ENCODE results near the gene MAPKAPK5.
"Not testable (repeated sequence)": the region's sequence is repeated elsewhere in the genome, so short reads cannot be mapped to it uniquely, and the experiment has no call there.

MAPKAPK5 gene

DNA sequence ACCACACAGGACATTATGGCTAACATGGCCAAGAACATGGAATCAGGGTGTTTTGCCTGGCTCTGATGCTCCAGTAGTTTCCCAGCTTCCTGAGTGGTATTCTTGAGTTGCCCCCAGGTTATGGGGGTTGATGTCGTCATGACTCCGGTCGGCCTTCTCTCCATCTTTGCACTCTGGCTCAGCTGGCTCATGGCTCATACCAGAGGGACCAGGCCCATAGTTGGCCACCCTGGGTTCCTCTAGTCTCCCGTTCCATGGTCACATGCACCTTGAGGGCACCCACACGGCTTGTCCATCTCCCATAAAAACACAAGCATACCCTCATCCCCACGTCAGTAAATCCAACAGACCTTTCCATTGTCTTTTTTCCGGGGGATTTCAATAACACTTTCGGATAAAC lies 23.7 kb upstream of the MAPKAPK5 start:
- no peaks in the 10 kb centered on the region for H3K9me3 ChIP-seq (ENCODE audit: control insufficient read depth, low read depth, low read length)
- no peaks in the 10 kb centered on the region for H3K36me3 ChIP-seq (ENCODE audit: control insufficient read depth, low read depth, low read length)
- no peak overlapping the region for H3K4me3 ChIP-seq (ENCODE audit: low read length)
- no peak overlapping the region for H3K9ac ChIP-seq (ENCODE audit: low read length)
- H3K4me1 ChIP-seq (ENCODE audit: control insufficient read depth, low read depth, low read length): peaks cover 7% of the 10 kb centered on the region
- H3K27me3 ChIP-seq (ENCODE audit: control insufficient read depth, insufficient read depth, low read length): no peaks in the 10 kb centered on the region
- H3K27ac ChIP-seq (ENCODE audit: low read length): no peak overlapping the region

DNA sequence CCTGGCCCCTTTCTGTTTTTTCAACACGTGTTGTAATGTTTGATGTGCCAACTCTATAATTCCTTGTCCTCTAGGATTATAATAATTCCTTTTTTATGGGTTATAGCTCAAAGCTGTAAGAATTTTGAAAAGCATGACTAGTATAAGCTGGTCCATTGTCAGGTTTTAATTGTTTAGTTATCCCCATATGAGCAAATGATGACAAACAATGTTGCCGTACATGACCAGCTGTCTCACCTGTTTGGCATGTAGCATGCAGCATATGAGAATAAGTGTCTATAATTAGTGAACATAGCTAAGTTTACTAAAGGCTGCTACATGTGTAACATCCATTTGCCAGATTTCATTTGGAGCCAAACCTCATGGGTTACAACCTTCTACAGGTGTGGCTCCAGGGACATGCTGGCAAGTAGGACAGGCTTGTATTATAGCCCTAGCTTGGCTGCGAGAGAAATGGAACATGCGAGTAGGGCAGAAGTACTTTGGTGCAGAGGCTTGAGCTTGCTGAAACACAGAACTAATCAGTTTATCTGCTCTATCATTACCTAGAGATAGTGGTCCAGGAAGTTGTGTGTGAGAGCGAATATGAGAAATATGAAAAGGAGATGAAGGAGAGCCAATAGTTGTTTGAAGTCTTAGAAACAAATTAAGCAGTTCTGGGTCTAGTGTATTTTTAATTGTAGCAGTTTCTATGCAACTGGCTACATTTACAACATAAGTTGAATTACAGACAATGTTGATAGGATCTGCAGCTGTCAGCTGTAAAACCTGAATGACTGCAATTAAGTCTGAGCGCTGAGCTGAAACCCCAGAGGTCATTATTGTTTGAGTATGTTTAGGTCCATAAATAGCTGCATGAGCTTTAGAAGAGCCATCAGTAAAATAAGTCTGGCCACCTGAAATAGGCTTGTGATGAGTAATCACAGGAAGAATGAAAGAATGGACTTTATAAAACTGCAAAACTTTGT lies 22.6 kb upstream of the MAPKAPK5 start:
- H3K4me1 ChIP-seq (ENCODE audit: control insufficient read depth, low read depth, low read length): peaks cover 12% of the 10 kb centered on the region
- H3K9me3 ChIP-seq (ENCODE audit: control insufficient read depth, low read depth, low read length): no peaks in the 10 kb centered on the region
- no peak overlapping the region for H3K27ac ChIP-seq (ENCODE audit: low read length)
- no peaks in the 10 kb centered on the region for H3K27me3 ChIP-seq (ENCODE audit: control insufficient read depth, insufficient read depth, low read length)
- no peak overlapping the region for H3K9ac ChIP-seq (ENCODE audit: low read length)
- no peaks in the 10 kb centered on the region for H3K36me3 ChIP-seq (ENCODE audit: control insufficient read depth, low read depth, low read length)
- no peak overlapping the region for H3K4me3 ChIP-seq (ENCODE audit: low read length)

DNA sequence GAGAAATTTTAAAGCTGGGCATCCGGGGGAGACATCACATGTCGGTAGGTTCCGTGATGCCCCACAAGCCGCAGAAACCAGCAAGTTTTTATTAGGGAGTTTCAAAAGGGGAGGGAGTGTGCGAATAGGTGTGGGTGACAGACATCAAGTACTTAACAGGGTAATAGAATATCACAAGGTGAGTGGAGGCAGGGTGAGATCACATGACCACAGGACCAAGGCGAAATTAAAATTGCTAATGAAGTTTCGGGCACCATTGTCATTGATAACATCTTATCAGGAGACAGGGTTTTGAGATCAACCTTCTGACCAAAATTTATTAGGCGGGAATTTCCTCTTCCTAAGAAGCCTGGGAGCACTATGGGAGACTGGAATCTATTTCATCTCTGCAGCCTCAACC lies 21.2 kb upstream of the MAPKAPK5 start:
- H3K4me1 ChIP-seq (ENCODE audit: control insufficient read depth, low read depth, low read length): peaks cover 12% of the 10 kb centered on the region
- H3K27me3 ChIP-seq (ENCODE audit: control insufficient read depth, insufficient read depth, low read length); H3K27ac ChIP-seq (ENCODE audit: low read length); H3K9ac ChIP-seq (ENCODE audit: low read length); H3K36me3 ChIP-seq (ENCODE audit: control insufficient read depth, low read depth, low read length); H3K9me3 ChIP-seq (ENCODE audit: control insufficient read depth, low read depth, low read length); H3K4me3 ChIP-seq (ENCODE audit: low read length): not testable (repeated sequence)

DNA sequence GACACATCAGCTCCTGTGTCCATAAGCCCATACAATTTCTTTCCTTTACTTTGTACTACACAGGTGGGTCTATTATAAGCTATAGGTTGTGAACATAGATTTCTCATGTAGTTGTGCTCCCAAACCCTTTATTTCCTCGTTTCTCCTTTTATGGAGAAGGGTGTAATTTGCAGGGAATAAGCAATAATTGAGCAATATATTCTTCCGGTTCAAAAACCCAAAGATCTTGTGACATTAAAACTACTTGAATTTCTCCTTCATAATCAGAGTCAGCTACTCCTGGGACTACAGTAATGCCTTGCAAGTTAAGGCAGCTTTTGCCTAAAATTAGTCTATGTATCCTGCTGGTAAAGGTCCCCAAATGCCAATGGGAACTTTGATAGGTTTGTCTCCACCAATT lies 19.1 kb upstream of the MAPKAPK5 start:
- no peak overlapping the region for H3K27ac ChIP-seq (ENCODE audit: low read length)
- H3K4me3 ChIP-seq (ENCODE audit: low read length): no peak overlapping the region
- H3K36me3 ChIP-seq (ENCODE audit: control insufficient read depth, low read depth, low read length): no peaks in the 10 kb centered on the region
- no peaks in the 10 kb centered on the region for H3K27me3 ChIP-seq (ENCODE audit: control insufficient read depth, insufficient read depth, low read length)
- peaks cover 12% of the 10 kb centered on the region for H3K4me1 ChIP-seq (ENCODE audit: control insufficient read depth, low read depth, low read length)
- no peak overlapping the region for H3K9ac ChIP-seq (ENCODE audit: low read length)
- H3K9me3 ChIP-seq (ENCODE audit: control insufficient read depth, low read depth, low read length): no peaks in the 10 kb centered on the region

DNA sequence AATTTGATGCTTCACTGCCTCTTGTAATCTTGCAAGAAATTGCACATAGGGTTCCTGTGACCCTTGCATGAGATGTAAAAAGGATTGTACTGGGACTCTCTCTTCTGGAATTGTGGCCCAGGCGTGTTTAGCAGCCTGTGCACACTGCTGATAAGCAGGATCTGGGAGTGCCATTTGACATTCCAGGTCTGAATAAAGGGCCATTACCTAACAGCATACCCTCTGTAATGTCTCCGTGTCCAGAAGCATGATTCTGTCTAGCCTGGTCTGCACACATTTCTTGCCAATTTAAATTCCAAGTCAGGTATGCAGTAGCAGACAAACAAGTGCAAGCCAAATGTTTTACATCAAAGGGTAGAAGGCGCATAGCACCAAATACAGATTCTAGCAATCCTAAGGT lies 18.1 kb upstream of the MAPKAPK5 start:
- Histone ChIP-seq H3K36me3 (ENCODE audit: control insufficient read depth, low read depth, low read length) (no peaks in the 10 kb centered on the region), H3K27me3 (ENCODE audit: control insufficient read depth, insufficient read depth, low read length) (no peaks in the 10 kb centered on the region), H3K9me3 (ENCODE audit: control insufficient read depth, low read depth, low read length) (no peaks in the 10 kb centered on the region), H3K27ac (ENCODE audit: low read length) (no peak overlapping the region), H3K4me1 (ENCODE audit: control insufficient read depth, low read depth, low read length) (peaks cover 12% of the 10 kb centered on the region), H3K4me3 (ENCODE audit: low read length) (no peak overlapping the region), H3K9ac (ENCODE audit: low read length) (no peak overlapping the region)

DNA sequence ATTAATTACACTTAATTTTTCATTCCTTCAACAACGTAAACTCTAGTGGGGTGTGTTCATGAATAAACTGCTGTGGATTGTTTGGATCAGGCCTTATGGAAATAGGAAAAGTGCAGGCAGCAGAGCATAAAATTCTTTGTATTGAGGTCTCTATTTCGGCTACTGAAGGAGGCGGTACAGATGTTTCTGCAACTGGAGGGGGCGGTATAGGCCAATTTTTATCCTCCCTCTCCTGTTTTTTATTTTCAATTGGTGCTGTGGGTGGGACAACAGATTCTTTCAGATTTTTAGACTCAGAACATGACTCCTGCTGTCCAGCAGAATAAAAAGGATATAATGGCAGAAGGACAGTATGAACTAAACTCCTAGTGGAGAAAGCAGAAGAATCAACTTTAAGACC lies 17.7 kb upstream of the MAPKAPK5 start:
- not testable (repeated sequence) for H3K9me3 ChIP-seq (ENCODE audit: control insufficient read depth, low read depth, low read length); H3K27me3 ChIP-seq (ENCODE audit: control insufficient read depth, insufficient read depth, low read length); H3K9ac ChIP-seq (ENCODE audit: low read length); H3K4me3 ChIP-seq (ENCODE audit: low read length); H3K27ac ChIP-seq (ENCODE audit: low read length); H3K36me3 ChIP-seq (ENCODE audit: control insufficient read depth, low read depth, low read length)
- peaks cover 12% of the 10 kb centered on the region for H3K4me1 ChIP-seq (ENCODE audit: control insufficient read depth, low read depth, low read length)

DNA sequence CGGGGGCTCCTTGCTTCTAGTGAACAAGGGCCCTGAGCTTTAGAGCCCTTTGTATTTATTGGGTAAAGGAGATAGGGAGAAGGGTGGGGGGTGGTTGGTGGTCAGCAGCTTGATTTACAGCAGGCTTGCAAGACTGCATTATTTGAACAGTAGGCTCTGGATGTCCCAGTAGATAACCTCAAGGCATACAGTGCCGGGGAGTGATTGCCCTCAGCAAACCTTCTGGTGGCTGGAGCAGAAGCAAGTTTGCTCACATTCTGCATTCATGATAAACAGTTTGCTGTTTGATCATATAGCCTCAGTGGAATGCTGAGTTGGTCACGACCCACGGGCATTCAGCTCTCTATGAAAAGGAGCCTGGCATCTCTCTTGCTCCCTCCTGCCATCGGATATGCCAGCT lies 16.5 kb upstream of the MAPKAPK5 start:
- H3K27ac ChIP-seq (ENCODE audit: low read length): no peak overlapping the region
- no peak overlapping the region for H3K4me3 ChIP-seq (ENCODE audit: low read length)
- H3K4me1 ChIP-seq (ENCODE audit: control insufficient read depth, low read depth, low read length): peaks cover 12% of the 10 kb centered on the region
- H3K27me3 ChIP-seq (ENCODE audit: control insufficient read depth, insufficient read depth, low read length): no peaks in the 10 kb centered on the region
- no peaks in the 10 kb centered on the region for H3K36me3 ChIP-seq (ENCODE audit: control insufficient read depth, low read depth, low read length)
- no peaks in the 10 kb centered on the region for H3K9me3 ChIP-seq (ENCODE audit: control insufficient read depth, low read depth, low read length)
- no peak overlapping the region for H3K9ac ChIP-seq (ENCODE audit: low read length)

DNA sequence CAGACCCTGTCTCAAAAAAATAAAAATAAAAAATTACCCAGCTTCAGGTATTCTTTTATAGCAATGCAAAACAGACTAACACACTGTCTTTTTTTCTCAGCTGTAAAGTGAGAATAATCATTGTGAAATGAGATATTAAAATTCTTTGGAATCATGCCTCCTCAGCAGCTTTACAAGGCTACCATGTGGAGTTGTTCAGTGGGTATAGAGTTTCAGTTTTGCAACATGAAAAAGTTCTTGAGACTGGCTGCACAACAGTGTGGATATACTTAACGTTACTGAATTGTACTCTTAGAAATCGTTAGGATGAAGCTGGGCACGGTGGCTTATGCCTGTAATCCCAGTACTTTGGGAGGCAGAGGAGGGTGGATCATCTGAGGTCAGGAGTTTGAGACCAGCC lies 15.7 kb upstream of the MAPKAPK5 start:
- Histone ChIP-seq H3K27ac (ENCODE audit: low read length) (no peak overlapping the region), H3K9ac (ENCODE audit: low read length) (no peak overlapping the region), H3K4me3 (ENCODE audit: low read length) (no peak overlapping the region), H3K9me3 (ENCODE audit: control insufficient read depth, low read depth, low read length) (no peaks in the 10 kb centered on the region), H3K27me3 (ENCODE audit: control insufficient read depth, insufficient read depth, low read length) (no peaks in the 10 kb centered on the region), H3K4me1 (ENCODE audit: control insufficient read depth, low read depth, low read length) (peaks cover 12% of the 10 kb centered on the region), H3K36me3 (ENCODE audit: control insufficient read depth, low read depth, low read length) (no peaks in the 10 kb centered on the region)

DNA sequence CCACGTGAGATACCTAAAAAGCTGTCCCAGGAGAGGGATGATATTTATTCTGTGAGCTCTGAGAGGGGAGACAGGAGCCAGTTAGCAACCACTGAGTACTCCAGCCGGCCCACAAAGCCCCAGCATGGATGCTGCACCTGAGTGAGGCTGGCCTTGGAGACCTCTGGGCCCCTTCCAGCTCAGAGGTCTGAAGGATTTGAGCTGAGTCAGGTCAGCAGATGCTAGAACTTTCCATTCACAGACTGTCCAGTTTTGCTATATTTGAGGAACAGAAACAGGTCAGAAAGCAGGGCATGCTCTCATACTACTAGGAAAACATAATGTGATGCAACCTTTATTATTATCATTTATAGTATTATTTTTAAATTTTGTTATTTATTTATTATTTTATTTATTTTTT lies 15.0 kb upstream of the MAPKAPK5 start:
- no peaks in the 10 kb centered on the region for H3K27me3 ChIP-seq (ENCODE audit: control insufficient read depth, insufficient read depth, low read length)
- no peak overlapping the region for H3K4me3 ChIP-seq (ENCODE audit: low read length)
- no peaks in the 10 kb centered on the region for H3K36me3 ChIP-seq (ENCODE audit: control insufficient read depth, low read depth, low read length)
- peaks cover 7% of the 10 kb centered on the region for H3K4me1 ChIP-seq (ENCODE audit: control insufficient read depth, low read depth, low read length)
- no peak overlapping the region for H3K27ac ChIP-seq (ENCODE audit: low read length)
- H3K9ac ChIP-seq (ENCODE audit: low read length): no peak overlapping the region
- no peaks in the 10 kb centered on the region for H3K9me3 ChIP-seq (ENCODE audit: control insufficient read depth, low read depth, low read length)

DNA sequence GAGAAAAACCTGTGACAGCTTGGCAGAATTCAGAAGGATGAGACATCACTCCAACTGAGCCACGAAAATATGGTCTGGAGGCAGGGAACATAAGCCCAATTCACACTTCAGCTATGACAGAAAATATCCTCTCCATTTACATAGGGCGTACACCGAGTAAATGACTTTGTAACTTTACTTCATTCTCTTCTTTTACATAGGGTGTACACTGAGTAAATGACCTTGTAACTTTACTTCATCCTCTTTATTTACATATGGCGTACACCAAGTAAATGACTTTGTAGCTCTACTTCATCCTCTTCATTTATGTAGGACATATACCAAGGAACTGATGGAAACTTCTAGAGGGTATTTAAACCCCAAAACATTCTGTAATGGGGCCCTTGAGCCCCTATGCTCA lies 14.1 kb upstream of the MAPKAPK5 start:
- Histone ChIP-seq H3K27ac (ENCODE audit: low read length) (no peak overlapping the region), H3K4me3 (ENCODE audit: low read length) (no peak overlapping the region), H3K27me3 (ENCODE audit: control insufficient read depth, insufficient read depth, low read length) (no peaks in the 10 kb centered on the region), H3K9me3 (ENCODE audit: control insufficient read depth, low read depth, low read length) (no peaks in the 10 kb centered on the region), H3K36me3 (ENCODE audit: control insufficient read depth, low read depth, low read length) (no peaks in the 10 kb centered on the region), H3K4me1 (ENCODE audit: control insufficient read depth, low read depth, low read length) (peaks cover 5% of the 10 kb centered on the region), H3K9ac (ENCODE audit: low read length) (no peak overlapping the region)

DNA sequence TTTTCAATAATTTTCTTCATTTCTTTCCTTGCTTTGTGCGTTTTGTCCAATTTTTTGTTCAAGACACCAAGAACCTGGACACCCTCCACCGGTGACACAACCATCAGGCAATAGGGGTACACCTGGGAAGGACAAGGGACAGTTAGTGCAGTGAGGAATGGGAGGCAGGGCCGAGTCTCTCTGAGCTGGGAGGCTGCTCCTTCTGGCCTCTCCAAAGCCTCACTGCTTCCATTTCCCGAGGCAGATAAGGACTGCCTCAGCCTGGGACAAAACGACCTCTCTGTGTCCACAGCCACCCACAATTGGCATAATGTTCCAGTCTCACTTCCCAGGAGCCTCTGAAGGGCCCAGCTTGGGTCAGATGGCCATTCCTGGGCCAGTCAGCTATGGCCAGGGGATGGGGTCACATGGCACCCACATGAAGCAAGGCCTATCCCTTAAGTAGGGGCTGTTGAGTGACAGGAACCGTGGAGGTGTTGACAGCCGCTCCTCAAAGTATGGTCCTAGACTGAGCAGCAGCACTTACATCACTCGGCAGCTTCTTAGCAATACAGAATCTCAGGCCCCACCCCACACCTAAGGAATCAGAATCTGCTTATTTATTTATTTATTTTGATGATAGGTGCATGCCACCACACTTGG lies 13.6 kb upstream of the MAPKAPK5 start:
- peaks cover 5% of the 10 kb centered on the region for H3K4me1 ChIP-seq (ENCODE audit: control insufficient read depth, low read depth, low read length)

DNA sequence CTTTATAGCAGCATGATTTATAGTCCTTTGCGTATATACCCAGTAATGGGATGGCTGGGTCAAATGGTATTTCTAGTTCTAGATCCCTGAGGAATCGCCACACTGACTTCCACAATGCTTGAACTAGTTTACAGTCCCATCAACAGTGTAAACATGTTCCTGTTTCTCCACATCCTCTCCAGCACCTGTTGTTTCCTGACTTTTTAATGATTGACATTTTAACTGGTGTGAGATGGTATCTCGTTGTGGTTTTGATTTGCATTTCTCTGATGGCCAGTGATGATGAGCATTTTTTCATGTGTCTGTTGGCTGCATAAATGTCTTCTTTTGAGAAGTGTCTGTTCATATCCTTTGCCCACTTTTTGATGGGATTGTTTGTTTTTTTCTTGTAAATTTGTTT lies 12.4 kb upstream of the MAPKAPK5 start:
- not testable (repeated sequence) for H3K9ac ChIP-seq (ENCODE audit: low read length); H3K36me3 ChIP-seq (ENCODE audit: control insufficient read depth, low read depth, low read length); H3K9me3 ChIP-seq (ENCODE audit: control insufficient read depth, low read depth, low read length); H3K27me3 ChIP-seq (ENCODE audit: control insufficient read depth, insufficient read depth, low read length); H3K4me3 ChIP-seq (ENCODE audit: low read length); H3K27ac ChIP-seq (ENCODE audit: low read length); H3K4me1 ChIP-seq (ENCODE audit: control insufficient read depth, low read depth, low read length)

More for the DNA sequence above, 13.6 kb upstream of the MAPKAPK5 start:
- H3K27ac ChIP-seq (ENCODE audit: low read length): no peak overlapping the region
- no peak overlapping the region for H3K9ac ChIP-seq (ENCODE audit: low read length)
- H3K9me3 ChIP-seq (ENCODE audit: control insufficient read depth, low read depth, low read length): no peaks in the 10 kb centered on the region
- H3K4me3 ChIP-seq (ENCODE audit: low read length): no peak overlapping the region
- H3K36me3 ChIP-seq (ENCODE audit: control insufficient read depth, low read depth, low read length): no peaks in the 10 kb centered on the region
- H3K27me3 ChIP-seq (ENCODE audit: control insufficient read depth, insufficient read depth, low read length): no peaks in the 10 kb centered on the region
